ENCODE results near the gene CDH13.

DNA sequence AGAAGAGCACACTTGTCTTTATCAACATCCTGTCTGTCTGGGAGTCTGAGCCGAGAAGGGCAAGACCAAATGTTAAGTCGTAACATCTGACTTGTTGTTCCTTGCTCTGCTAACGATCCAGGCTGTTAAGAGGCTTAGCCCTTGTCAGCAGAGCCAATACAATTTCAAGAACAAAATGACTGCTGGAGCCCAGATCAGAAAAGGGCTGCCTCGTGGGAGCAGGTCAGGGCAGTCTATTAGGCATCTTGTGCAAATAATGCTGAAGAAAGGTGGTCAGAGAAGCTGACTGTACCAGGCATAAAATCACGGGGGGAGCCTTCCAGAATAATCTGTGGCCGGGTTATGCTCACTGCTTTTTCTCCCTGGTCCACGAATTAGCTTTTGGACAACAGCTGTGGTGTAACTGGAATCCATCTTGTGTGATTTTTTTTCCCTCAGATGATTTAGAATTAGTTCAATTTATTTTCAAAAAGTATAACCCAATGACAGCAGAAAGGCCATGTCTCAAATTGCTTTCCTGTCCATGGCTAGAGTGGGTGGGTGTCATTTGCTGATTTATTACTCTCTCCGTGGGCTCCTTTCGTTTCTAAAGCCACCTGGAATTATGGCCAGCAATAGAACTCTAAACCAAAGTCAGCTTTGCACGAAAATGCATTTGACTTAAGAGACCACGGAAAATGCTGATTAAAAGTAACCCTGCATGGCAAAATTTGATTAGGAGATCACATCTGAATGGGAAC, 959.9 kb downstream of the CDH13 start:
- TF ChIP-seq, protein P1, sequence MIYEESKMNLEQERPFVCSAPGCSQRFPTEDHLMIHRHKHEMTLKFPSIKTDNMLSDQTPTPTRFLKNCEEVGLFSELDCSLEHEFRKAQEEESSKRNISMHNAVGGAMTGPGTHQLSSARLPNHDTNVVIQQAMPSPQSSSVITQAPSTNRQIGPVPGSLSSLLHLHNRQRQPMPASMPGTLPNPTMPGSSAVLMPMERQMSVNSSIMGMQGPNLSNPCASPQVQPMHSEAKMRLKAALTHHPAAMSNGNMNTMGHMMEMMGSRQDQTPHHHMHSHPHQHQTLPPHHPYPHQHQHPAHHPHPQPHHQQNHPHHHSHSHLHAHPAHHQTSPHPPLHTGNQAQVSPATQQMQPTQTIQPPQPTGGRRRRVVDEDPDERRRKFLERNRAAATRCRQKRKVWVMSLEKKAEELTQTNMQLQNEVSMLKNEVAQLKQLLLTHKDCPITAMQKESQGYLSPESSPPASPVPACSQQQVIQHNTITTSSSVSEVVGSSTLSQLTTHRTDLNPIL (CRISPR knock-in tag; IDR thresholded peaks at IDR 0.05; ENCODE audit: low read depth) = no peak
- TF ChIP-seq, protein P2, sequence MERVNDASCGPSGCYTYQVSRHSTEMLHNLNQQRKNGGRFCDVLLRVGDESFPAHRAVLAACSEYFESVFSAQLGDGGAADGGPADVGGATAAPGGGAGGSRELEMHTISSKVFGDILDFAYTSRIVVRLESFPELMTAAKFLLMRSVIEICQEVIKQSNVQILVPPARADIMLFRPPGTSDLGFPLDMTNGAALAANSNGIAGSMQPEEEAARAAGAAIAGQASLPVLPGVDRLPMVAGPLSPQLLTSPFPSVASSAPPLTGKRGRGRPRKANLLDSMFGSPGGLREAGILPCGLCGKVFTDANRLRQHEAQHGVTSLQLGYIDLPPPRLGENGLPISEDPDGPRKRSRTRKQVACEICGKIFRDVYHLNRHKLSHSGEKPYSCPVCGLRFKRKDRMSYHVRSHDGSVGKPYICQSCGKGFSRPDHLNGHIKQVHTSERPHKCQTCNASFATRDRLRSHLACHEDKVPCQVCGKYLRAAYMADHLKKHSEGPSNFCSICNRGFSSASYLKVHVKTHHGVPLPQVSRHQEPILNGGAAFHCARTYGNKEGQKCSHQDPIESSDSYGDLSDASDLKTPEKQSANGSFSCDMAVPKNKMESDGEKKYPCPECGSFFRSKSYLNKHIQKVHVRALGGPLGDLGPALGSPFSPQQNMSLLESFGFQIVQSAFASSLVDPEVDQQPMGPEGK (CRISPR knock-in tag; IDR thresholded peaks at IDR 0.05; ENCODE audit: borderline replicate concordance) = no peak
- TF ChIP-seq ARNTL (CRISPR knock-in tag; IDR thresholded peaks at IDR 0.05; ENCODE audit: borderline replicate concordance, low read depth) (no peak), PPARA (CRISPR knock-in tag; IDR thresholded peaks at IDR 0.05; ENCODE audit: borderline replicate concordance) (no peak), ZFP3 (CRISPR knock-in tag; IDR thresholded peaks at IDR 0.05) (no peak), ISL1 (CRISPR knock-in tag; IDR thresholded peaks at IDR 0.05) (no peak), SNAI2 (CRISPR knock-in tag; IDR thresholded peaks at IDR 0.05) (no peak)

Measured in SK-N-SH treated with all-trans-retinoic acid at 6 μM for 48 hours (cell line).